Frontal cortex (tissue), 4 donors: ENCODE data around the gene THAP7. TPM values are rescaled to one million over a fixed set of nuclear protein-coding genes. Genes with fewer than 3 reads are reported as not detected.

Experiments
- DNase-seq, 2 donors: peaks; one replicate each; pipeline ENCODE4 v3.0.0; 2012; ENCODE audit warnings: low spot score in 2 of 2
- FAIRE-seq: peaks from 2 replicates; lab custom pipeline; 2012; peaks lifted over from hg19 to GRCh38; lab: Jason Lieb, UNC
- small RNA-seq: library from RNA; depleted of rRNA; stranded (forward); fragments of <200 nt; gene quantifications from one replicate; pipeline ENCODE3, GENCODE V24; 2014
- total RNA-seq: library from RNA; depleted of rRNA; stranded (reverse); fragments of >200 nt; gene quantifications from one replicate; pipeline ENCODE4 v1.2.3, GENCODE V29; 2014
- donor health status: control.
- donor health status: control.
- donor health status: control.

THAP7 gene
- total RNA-seq, 1 donor from 2014 or later: 22.0 TPM

GRCh38 chr22:20953668-20954500 is 48.0 kb downstream of the THAP7 start:
- DNase-seq: no peak
- no peak for FAIRE-seq

GRCh38 chr22:20953342-20953608 is 48.6 kb downstream of the THAP7 start:
- DNase-seq: no peak
- FAIRE-seq: no peak

- no peak for DNase-seq
- FAIRE-seq: no peak
These were observed 49.2 kb downstream of the THAP7 start for GRCh38 chr22:20952544-20953341.

GRCh38 chr22:20951932-20952380 is 50.0 kb downstream of the THAP7 start:
- DNase-seq (no peak), FAIRE-seq (no peak)

GRCh38 chr22:20951151-20951931 is 50.6 kb downstream of the THAP7 start:
- no peak for FAIRE-seq
- DNase-seq: no peak

GRCh38 chr22:20949698-20950183 is 52.2 kb downstream of the THAP7 start:
- FAIRE-seq: no peak
- DNase-seq: no peak

Small RNAs within 50 kb of the gene (small RNA-seq; reads per million reads assigned to genes)
- gene MIR649: not detected

Other genes starting within 250 kb of the THAP7 start
- 4.5 TPM for gene SERPIND1, start 228.0 kb downstream of the THAP7 start, total RNA-seq
- gene PI4KA, start 143.3 kb downstream of the THAP7 start, total RNA-seq: 67.7 TPM
- 6.5 TPM for gene SNAP29, start 143.1 kb downstream of the THAP7 start, total RNA-seq
- 53.4 TPM for gene CRKL, start 84.7 kb downstream of the THAP7 start, total RNA-seq
- 4.5 TPM for gene AIFM3, start 34.9 kb downstream of the THAP7 start, total RNA-seq
- 37.5 TPM for gene LZTR1, start 19.8 kb downstream of the THAP7 start, total RNA-seq
- 0.41 TPM for gene P2RX6, start 13.0 kb upstream of the THAP7 start, total RNA-seq
- 2.0 TPM for gene SLC7A4, start 30.4 kb upstream of the THAP7 start, total RNA-seq
- under 0.01 TPM for gene LRRC74B, start 43.8 kb upstream of the THAP7 start, total RNA-seq